GM12874 (cell line): ENCODE results near the gene ATIC.

Source experiments
- CTCF ChIP-seq: IDR thresholded peaks from 2 replicates; pipeline ENCODE4 v1.5.1; 2011; ENCODE audit warnings: low read depth, mild to moderate bottlenecking, control low read depth, low read length, moderate library complexity; ENCODE audit not compliant: insufficient read depth

Gene ATIC

GRCh38 chr2:215357660-215358059 lies 45.8 kb downstream of the ATIC start:
- no peak for TF ChIP-seq CTCF

GRCh38 chr2:215358312-215358845 lies 46.5 kb downstream of the ATIC start:
- TF ChIP-seq CTCF: no peak

GRCh38 chr2:215358891-215359575 lies 47.2 kb downstream of the ATIC start:
- TF ChIP-seq CTCF: no peak

- no peak for TF ChIP-seq CTCF
These were observed 47.7 kb downstream of the ATIC start for GRCh38 chr2:215359576-215359922.

- TF ChIP-seq CTCF: no peak
These were observed 48.7 kb downstream of the ATIC start for GRCh38 chr2:215360596-215360995.

GRCh38 chr2:215361211-215361875 lies 49.5 kb downstream of the ATIC start:
- TF ChIP-seq CTCF: no peak

- no peak for TF ChIP-seq CTCF
These were observed 50.2 kb downstream of the ATIC start for GRCh38 chr2:215361876-215362561.
